ENCODE data around the gene RB1.

GRCh38 chr13:48510698-48511097 lies 207.1 kb downstream of the RB1 start:
- no peak for TF ChIP-seq POLR2A (IDR thresholded peaks at IDR 0.05; ENCODE audit: low read depth, low read length)
- no peak for TF ChIP-seq TAF1 (IDR thresholded peaks at IDR 0.05; ENCODE audit: borderline replicate concordance, low read depth, low read length)

Data from GM12892 (cell line).